Activated T-helper 17 cell treated with anti-CD3 and anti-CD28 coated beads, Interleukin-2, amount 50 U/mL, for 72 hours (primary cell): ENCODE data around the gene CPB2. TPM values are rescaled to one million over a fixed set of nuclear protein-coding genes. Genes with fewer than 3 reads are reported as not detected.

Source experiments
- ATAC-seq: fragments of 150-1000 bp; cut with Tn5 transposase; replicated peaks from 2 replicates; pipeline ENCODE4 v1.10.0; 2021; ENCODE audit warnings: mild to moderate bottlenecking, moderate library complexity
- H3K27ac Mint-ChIP-seq: one replicate; pipeline ENCODE4 v1.8.0; 2022; ENCODE audit warnings: mixed read lengths
- H3K27me3 Mint-ChIP-seq: one replicate; pipeline ENCODE4 v1.8.0; 2022; ENCODE audit warnings: mixed read lengths
- H3K36me3 Mint-ChIP-seq: one replicate; pipeline ENCODE4 v1.8.0; 2022; ENCODE audit warnings: low read depth, mild to moderate bottlenecking, mixed read lengths
- H3K4me1 Mint-ChIP-seq: one replicate; pipeline ENCODE4 v1.8.0; 2022; ENCODE audit warnings: mixed read lengths
- H3K4me3 Mint-ChIP-seq: one replicate; pipeline ENCODE4 v1.8.0; 2022; ENCODE audit warnings: mild to moderate bottlenecking, mixed read lengths
- H3K9me3 Mint-ChIP-seq: one replicate; pipeline ENCODE4 v1.8.0; 2022; ENCODE audit warnings: mixed read lengths
- total RNA-seq, 2 donors: library from RNA; stranded (reverse); gene quantifications; one replicate each; pipeline ENCODE4 v1.2.3, GENCODE V29; 2022

Gene CPB2
- total RNA-seq, 2 donors from 2014 or later, result not detected

GRCh38 chr13:46134961-46135522, 30.2 kb upstream of the CPB2 start:
- peak overlapping the region; percentile 71 for H3K27ac Mint-ChIP-seq
- no peaks in the 10 kb centered on the region for H3K27me3 Mint-ChIP-seq
- no peak overlapping the region for H3K4me3 Mint-ChIP-seq
- peaks cover 100% of the 10 kb centered on the region for H3K36me3 Mint-ChIP-seq
- peaks cover 9% of the 10 kb centered on the region for H3K4me1 Mint-ChIP-seq
- no peaks in the 10 kb centered on the region for H3K9me3 Mint-ChIP-seq
- ATAC-seq, result no peak

GRCh38 chr13:46134494-46134893, 29.7 kb upstream of the CPB2 start:
- ATAC-seq, result no peak
- Mint-ChIP-seq H3K4me1 (peaks cover 9% of the 10 kb centered on the region), H3K9me3 (no peaks in the 10 kb centered on the region), H3K4me3 (no peak overlapping the region), H3K27ac (peak overlapping the region; percentile 55), H3K27me3 (no peaks in the 10 kb centered on the region), H3K36me3 (peaks cover 100% of the 10 kb centered on the region)

DNA sequence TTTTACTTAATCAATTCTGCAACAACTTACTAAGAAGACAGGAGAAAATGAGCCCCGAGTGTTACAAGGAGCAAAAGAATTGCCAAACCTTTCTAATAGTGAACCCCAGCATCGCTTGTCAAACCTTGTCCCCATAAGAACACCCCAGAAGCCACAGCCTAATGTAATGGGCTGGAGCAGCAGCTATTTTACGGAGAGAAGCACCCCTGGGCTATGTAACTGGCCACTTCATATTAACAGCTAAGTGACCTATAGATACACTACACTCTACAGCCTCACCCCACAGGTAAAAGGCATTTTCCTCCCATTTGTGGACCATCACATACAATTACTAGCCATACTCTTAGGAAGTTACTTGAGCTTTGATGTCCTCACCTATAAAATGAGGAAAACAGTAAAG, 27.3 kb upstream of the CPB2 start:
- H3K4me1 Mint-ChIP-seq, result peaks cover 7% of the 10 kb centered on the region
- peak overlapping the region; percentile 58 for H3K27ac Mint-ChIP-seq
- no peak for ATAC-seq
- no peaks in the 10 kb centered on the region for H3K9me3 Mint-ChIP-seq
- no peak overlapping the region for H3K4me3 Mint-ChIP-seq
- H3K36me3 Mint-ChIP-seq, result peaks cover 100% of the 10 kb centered on the region
- H3K27me3 Mint-ChIP-seq, result no peaks in the 10 kb centered on the region

GRCh38 chr13:46131705-46132104, 26.9 kb upstream of the CPB2 start:
- Mint-ChIP-seq H3K36me3 (peaks cover 100% of the 10 kb centered on the region), H3K9me3 (no peaks in the 10 kb centered on the region), H3K4me3 (no peak overlapping the region), H3K27me3 (no peaks in the 10 kb centered on the region), H3K4me1 (peaks cover 9% of the 10 kb centered on the region), H3K27ac (peak overlapping the region; percentile 58)
- ATAC-seq, result no peak

DNA sequence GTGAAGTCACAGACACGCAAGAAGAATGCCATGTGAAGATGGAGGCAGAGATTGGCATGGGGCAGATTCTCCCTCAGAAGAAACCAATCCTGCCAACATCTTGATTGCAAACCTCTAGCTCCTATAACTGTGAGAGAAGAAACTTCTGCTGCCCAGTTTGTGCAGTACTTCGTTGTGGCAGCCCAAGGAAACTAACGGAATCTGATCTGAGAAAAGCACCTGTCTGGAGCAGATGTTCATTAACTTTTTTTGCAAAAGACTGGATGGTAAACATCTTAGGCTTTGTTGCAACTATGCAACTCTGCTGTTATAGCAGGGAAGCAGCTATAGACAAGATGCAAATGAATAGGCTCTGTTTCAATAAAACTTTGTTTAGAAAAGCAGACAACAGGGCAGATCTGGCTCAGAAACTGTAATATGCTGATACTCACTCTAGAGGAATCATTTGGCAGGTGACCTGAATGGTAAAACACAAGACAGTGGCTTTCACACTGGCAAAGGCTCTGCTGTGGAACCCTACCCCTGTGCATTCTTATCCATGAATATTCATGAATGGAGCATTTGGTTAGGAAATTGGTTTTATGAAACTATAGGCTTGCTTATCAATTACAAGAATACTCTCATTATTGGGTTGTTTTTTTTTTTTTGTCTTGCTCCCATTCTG, 25.3 kb upstream of the CPB2 start:
- ATAC-seq, result no peak
- Mint-ChIP-seq H3K27me3 (no peaks in the 10 kb centered on the region), H3K9me3 (no peaks in the 10 kb centered on the region), H3K4me1 (peaks cover 22% of the 10 kb centered on the region), H3K4me3 (no peak overlapping the region), H3K27ac (peak overlapping the region; percentile 50), H3K36me3 (peaks cover 99% of the 10 kb centered on the region)

DNA sequence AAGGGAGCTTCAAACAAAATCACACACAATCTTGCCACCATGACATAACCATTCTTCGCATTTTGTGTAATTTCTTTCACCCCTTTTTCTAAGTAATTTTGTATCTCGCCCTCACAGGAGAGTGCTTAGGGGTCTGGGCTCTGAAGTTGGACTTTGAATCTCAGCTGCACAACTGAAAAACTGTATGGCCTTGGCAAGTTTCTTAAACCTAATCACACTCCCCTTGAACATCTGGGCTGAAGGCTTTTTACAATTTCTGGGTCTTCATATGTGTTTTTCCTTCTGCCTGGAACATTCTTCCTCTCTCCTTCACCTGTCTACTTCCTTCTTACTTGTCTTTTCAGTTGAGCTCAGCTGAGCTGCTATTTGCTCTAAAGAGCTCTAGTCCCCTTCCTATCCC, 24.3 kb upstream of the CPB2 start:
- no peaks in the 10 kb centered on the region for H3K9me3 Mint-ChIP-seq
- peak overlapping the region; percentile 34 for H3K27ac Mint-ChIP-seq
- H3K4me1 Mint-ChIP-seq, result peaks cover 26% of the 10 kb centered on the region
- no peaks in the 10 kb centered on the region for H3K27me3 Mint-ChIP-seq
- no peak overlapping the region for H3K4me3 Mint-ChIP-seq
- H3K36me3 Mint-ChIP-seq, result peaks cover 99% of the 10 kb centered on the region
- no peak for ATAC-seq

GRCh38 chr13:46127358-46128023, 22.7 kb upstream of the CPB2 start:
- Mint-ChIP-seq H3K4me3 (no peak overlapping the region), H3K27me3 (no peaks in the 10 kb centered on the region), H3K9me3 (no peaks in the 10 kb centered on the region), H3K27ac (peak overlapping the region; percentile 28), H3K4me1 (peaks cover 30% of the 10 kb centered on the region), H3K36me3 (peaks cover 85% of the 10 kb centered on the region)
- ATAC-seq, result no peak

GRCh38 chr13:46126552-46127357, 21.9 kb upstream of the CPB2 start:
- Mint-ChIP-seq H3K9me3 (no peaks in the 10 kb centered on the region), H3K4me1 (peaks cover 30% of the 10 kb centered on the region), H3K27ac (peak overlapping the region; percentile 28), H3K4me3 (peak overlapping the region; percentile 7), H3K36me3 (peaks cover 77% of the 10 kb centered on the region), H3K27me3 (no peaks in the 10 kb centered on the region)
- ATAC-seq, result peak; percentile 87

GRCh38 chr13:46126056-46126455, 21.2 kb upstream of the CPB2 start:
- Mint-ChIP-seq H3K27me3 (no peaks in the 10 kb centered on the region), H3K36me3 (peaks cover 70% of the 10 kb centered on the region), H3K4me3 (peak overlapping the region; percentile 7), H3K9me3 (no peaks in the 10 kb centered on the region), H3K4me1 (peaks cover 30% of the 10 kb centered on the region), H3K27ac (peak overlapping the region; percentile 48)
- ATAC-seq, result peak; percentile 15

DNA sequence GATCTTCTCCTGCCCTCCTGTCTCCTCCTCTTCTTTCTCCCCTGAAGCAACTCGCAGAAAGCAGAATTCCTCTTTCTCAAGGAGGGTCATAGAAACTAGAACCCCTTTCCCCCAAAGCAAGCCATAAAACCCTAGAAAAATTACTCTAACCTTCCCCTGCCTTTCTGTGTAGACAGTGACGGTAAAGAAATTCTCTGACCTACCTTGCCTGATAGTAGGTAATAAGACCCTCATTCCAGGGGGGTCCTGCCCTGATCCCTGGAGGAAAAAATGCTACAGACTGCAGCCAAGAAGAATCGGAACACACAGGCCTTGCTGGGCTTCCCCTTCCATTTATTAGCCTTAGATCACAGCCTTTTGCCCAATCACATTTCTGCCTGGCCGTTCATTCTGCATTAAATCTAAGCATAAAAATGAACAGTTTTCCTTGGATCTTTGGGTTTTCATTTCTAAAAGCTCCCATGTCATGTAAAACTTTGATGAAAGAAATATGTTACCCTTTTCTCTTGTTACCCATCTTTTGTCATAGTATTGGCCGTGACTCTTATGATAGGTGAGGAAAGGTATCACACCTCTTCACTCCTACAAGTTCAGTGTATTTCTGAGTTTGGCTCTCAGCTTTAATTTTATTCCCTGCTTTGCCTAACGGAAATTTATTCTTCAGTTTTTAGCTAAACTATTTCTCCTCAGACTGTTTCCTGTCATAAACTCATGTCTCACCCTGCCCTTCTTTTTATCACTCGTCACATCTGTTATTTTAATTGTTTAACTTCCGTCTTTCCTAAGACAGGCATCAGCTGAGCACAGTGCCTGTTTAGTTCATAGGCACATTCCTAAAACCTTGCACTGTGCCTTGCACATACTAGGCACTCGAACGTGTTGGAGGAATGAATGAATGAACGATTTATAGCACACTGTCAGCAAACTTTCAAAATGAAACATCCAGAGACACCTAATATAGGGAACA, 20.4 kb upstream of the CPB2 start:
- no peaks in the 10 kb centered on the region for H3K27me3 Mint-ChIP-seq
- H3K27ac Mint-ChIP-seq, result peak overlapping the region; percentile 48
- peak overlapping the region; percentile 7 for H3K4me3 Mint-ChIP-seq
- peaks cover 30% of the 10 kb centered on the region for H3K4me1 Mint-ChIP-seq
- H3K9me3 Mint-ChIP-seq, result no peaks in the 10 kb centered on the region
- no peak for ATAC-seq
- peaks cover 62% of the 10 kb centered on the region for H3K36me3 Mint-ChIP-seq

DNA sequence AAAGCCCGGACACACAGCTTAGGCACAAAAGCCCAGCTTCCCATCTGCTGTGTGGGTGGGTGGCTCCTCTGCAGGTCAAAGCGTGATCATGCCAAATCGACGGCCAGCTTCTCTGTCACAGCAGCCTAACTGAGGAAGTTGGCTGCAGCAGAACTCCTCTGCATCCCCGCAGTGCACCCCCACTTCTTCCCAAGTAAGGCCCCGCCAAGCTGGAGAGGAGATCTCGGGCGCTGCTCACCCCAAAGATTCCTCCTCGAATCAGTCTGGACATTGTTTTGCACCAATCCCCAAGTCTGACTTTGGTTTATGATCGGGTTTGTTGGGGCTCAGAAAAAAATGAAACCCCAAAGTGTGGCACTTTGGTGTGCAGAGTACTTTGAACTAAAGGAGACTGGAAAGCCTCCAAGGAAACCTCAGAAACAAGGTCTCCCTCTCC, 19.7 kb upstream of the CPB2 start:
- H3K9me3 Mint-ChIP-seq, result no peaks in the 10 kb centered on the region
- peak overlapping the region; percentile 48 for H3K27ac Mint-ChIP-seq
- peak; percentile 13 for ATAC-seq
- peaks cover 30% of the 10 kb centered on the region for H3K4me1 Mint-ChIP-seq
- H3K27me3 Mint-ChIP-seq, result no peaks in the 10 kb centered on the region
- H3K36me3 Mint-ChIP-seq, result peaks cover 55% of the 10 kb centered on the region
- H3K4me3 Mint-ChIP-seq, result peak overlapping the region; percentile 7

DNA sequence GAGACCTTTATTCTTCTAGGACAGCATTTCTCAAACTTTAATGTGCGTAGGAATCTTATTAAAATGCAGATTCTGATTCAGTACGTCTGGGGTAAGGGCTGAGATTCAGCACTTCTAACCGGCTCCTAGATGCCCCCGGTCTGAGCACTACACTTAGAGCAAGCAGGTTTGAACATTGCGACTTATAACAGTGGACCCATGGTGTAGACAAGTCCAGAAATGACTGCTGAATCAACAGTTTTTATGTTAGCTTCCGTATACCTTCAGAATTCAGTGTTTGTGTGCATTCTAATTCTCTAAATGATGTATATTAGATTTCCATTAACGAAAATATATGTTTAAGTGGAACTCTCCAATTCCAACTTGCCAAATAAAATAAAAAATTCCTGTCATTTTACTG, 17.5 kb upstream of the CPB2 start:
- Mint-ChIP-seq H3K36me3 (peaks cover 33% of the 10 kb centered on the region), H3K4me3 (no peak overlapping the region), H3K27me3 (no peaks in the 10 kb centered on the region), H3K27ac (no peak overlapping the region), H3K9me3 (no peaks in the 10 kb centered on the region), H3K4me1 (peaks cover 27% of the 10 kb centered on the region)
- no peak for ATAC-seq

GRCh38 chr13:46121597-46122163, 16.8 kb upstream of the CPB2 start:
- H3K36me3 Mint-ChIP-seq, result peaks cover 27% of the 10 kb centered on the region
- no peaks in the 10 kb centered on the region for H3K27me3 Mint-ChIP-seq
- ATAC-seq, result no peak
- peaks cover 24% of the 10 kb centered on the region for H3K4me1 Mint-ChIP-seq
- H3K4me3 Mint-ChIP-seq, result no peak overlapping the region
- no peak overlapping the region for H3K27ac Mint-ChIP-seq
- no peaks in the 10 kb centered on the region for H3K9me3 Mint-ChIP-seq
